Stimulated activated CD4-positive, alpha-beta T cell treated with anti-CD3 and anti-CD28 coated beads, TNF-alpha, amount 100 ng/mL, for 24 hours (primary cell): Measurements from ENCODE around the gene CARTPT.

Experiments
- DNase-seq, 3 experiments: peaks; one replicate each; pipeline ENCODE4 v3.0.0-alpha.2; 2020; ENCODE audit warnings: low read depth in 3 of 3

CARTPT gene

GRCh38 chr5:71719063-71719964, at the start of gene CARTPT:
Gene CARTPT, plus strand, starts transcription at chr5:71719275. Its CDS starts 19 bp downstream, at chr5:71719294.
- no peak for DNase-seq

DNA sequence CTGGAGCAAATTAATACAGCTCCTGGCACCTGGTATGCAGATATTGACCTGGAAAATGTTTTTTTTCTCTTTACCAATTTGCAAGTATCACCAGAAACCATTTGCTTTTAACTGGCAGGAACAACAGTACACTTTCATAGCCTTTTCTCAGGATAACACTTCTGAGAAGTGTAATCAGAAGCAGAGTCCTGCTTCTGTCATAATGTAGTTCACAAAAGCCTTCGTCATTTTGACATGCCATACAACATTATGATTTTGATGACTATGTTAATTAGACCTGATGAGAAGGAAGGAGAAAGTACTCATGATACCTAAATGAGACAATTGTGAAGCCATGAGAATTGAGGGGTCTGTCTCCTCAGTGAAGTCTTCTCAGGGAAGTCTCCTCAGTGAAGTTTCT, 41.1 kb upstream of the CARTPT start:
- no peak for DNase-seq

- no peak for DNase-seq
Measured at GRCh38 chr5:71679714-71680113, 39.4 kb upstream of the CARTPT start.

GRCh38 chr5:71680510-71680909, 38.6 kb upstream of the CARTPT start:
- no peak for DNase-seq

GRCh38 chr5:71681296-71681695, 37.8 kb upstream of the CARTPT start:
- DNase-seq = no peak

DNA sequence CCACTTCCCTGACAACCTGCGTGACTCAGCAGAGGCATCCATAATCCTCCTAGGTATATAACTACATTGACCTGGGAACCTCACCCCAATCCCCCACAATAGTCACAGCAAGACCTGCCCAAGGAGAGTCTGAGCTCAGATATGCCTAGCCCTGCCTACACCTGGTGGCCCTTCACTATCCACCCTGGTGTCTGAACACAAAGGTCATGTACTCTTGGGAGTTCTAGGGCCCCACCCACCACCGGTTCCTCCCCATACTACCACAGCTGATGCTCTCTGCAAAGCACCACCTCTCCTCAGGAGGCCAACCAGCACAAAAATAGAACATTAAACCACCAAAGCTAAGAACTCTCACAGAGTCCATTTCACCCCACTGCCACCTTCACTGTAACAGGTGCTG, 34.8 kb upstream of the CARTPT start:
- no peak for DNase-seq

DNA sequence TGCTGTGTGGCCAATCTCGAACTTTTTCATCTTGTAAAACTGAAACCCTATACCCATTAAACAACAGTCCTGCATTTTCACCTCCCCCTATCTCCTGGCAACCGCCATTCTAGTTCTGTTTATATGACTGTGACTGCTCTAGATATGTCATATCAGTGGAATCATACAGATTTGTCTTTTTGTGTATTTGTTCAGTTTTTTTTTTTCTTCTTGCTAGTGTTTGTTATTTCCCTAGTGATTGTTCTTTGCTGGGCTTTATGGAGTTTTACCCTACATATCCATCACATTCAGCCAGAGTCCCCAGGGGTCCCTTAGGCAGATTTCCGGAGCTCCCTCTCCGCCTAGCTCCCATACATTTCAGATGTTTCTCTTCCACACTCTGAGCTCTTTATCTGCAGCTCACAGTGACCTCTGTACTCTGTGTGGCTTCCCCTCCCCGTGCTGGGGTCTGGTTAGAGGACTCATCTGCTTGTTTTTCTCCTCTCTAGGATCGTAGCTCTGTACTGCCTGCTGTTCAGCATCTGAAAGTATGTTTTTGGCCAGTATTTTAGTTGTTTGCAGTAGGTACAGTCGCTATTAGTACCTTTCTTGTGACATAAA, 25.1 kb upstream of the CARTPT start:
- no peak for DNase-seq

DNA sequence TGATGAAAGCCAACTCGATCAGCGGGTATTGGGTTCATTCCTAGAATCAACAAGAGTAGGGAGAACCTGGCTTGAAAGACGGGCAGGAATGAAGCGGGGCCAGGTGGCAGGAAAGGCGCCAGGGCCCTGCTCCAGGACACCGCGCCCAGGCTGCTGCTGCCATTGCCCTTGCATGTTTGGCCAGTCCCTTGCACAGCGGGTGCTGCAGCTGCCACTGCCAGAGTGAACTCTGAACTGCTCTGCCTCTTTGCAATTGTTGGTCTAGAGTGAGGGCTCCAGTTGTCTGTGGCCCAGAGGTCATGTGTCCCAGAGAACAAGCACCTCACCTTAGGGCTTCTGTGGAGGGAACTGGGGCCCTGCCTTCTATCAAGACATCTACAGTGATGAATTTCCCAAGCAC, 24.0 kb upstream of the CARTPT start:
- no peak for DNase-seq

DNA sequence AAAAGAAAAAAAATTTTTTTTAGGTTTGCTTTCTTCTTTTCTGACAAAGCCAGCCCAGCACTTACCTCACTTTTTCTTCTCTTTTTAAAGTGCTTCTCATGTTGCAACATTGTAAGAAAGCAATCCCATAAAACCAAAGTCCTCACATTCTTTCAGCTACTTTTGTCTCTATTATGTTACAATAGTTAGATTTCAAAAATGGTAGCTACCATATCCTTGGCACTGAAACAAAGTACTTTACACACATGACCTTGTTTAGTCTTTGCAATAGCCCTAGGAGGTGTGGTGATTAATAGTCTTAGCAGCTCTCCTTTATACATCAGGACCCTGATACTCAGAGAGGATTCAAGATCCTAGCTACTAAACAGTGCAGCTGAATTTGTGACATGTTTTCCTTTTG, 23.5 kb upstream of the CARTPT start:
- no peak for DNase-seq

DNA sequence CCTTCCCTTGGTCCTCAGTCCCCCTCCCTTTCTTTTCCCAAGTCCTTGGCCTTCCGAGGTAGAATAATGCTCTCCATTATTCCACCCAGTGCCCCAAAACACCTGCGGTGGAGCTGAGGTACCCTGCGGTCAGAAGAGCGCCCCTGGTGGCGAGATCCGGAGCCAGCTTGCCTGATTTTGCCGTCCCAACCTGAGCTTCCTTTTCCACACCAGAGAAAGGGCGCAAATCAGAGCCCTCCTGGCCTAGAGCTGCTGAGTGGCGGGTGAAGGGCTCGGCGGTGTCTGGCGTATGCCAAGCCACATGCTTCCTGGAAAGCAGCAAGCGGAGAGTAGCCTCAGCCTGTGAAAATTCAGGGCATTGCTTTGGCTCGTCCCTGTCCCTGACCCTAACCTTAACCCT, 21.1 kb upstream of the CARTPT start:
- DNase-seq = no peak

DNA sequence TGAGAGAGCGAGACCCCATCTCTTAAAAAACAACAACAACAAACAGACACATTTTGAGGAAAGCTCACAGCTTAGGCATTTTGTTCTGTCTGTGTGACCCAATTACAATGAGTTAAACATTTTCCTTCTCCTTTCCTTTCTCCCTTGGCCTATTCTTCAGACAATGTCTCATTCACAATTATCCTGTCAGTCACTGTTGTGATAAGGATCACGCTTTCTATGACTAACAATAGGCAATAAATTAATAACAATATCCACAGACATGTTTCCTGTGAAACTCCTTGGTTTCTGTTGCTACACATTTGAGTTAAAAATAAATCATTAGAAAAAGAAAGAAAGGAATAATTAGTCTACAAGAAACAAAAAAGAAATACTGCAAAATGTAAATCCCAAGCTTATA, 19.8 kb upstream of the CARTPT start:
- DNase-seq = no peak

DNA sequence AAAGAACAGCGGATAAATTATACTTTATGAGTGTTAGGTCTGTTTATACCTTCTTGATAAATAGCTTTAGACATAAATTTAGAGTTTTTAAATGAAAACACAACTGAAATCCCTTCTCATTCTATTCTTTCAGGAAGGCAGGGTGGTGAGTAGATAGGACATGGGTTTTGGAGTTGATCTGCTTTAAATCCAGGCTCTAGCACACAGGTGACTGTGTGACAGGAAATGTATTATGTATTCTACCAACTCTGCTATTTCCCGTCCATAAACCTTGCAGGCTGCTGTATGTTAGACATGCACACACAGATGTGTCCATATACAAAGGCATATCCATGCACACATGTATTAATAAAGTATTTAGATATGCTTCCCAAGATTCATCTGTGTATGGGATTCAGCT, 19.3 kb upstream of the CARTPT start:
- no peak for DNase-seq

GRCh38 chr5:71700803-71701202, 18.3 kb upstream of the CARTPT start:
- DNase-seq = no peak

DNA sequence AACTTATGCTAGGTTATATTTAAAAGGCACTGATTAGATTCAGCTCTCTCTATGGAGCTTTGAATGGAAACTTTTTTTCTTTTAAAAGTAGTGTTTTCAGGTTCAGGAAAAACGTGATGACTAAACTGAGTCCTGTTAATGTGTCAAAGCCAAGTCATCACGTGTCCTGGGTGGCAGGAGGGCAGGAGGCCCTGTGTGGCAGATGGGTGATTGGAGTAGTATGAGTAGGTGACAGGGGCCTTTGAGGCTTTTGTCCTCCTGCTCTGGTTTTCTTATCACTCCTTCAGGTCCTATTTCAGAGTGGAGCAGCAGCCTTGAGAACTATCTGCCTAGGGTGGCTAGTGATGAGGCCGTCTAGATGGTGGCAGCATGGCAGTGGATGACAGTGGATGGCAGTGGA, 17.7 kb upstream of the CARTPT start:
- no peak for DNase-seq

GRCh38 chr5:71703941-71704340, 15.1 kb upstream of the CARTPT start:
- no peak for DNase-seq

DNA sequence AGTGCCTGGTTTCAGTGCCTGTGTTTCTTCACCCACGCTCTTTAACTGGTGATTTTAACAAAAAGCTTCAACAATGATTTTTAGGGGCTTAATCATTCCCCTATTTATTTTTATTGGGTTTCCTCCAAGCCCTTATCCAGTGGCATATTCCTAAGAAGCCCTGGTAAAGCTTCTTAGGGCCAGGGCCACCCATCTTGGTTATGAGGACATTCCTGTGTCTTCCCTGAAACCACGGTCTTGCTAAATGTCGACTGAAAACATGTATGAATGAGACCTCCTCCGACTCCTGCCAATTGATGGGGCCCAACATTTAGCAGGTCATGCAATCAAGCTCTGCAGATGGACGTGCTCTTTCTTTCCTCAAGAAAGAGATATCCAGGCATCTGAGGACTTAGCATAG, 13.7 kb upstream of the CARTPT start:
- DNase-seq = no peak

GRCh38 chr5:71706906-71707305, 12.2 kb upstream of the CARTPT start:
- no peak for DNase-seq

GRCh38 chr5:71711610-71712009, 7.5 kb upstream of the CARTPT start:
- no peak for DNase-seq

DNA sequence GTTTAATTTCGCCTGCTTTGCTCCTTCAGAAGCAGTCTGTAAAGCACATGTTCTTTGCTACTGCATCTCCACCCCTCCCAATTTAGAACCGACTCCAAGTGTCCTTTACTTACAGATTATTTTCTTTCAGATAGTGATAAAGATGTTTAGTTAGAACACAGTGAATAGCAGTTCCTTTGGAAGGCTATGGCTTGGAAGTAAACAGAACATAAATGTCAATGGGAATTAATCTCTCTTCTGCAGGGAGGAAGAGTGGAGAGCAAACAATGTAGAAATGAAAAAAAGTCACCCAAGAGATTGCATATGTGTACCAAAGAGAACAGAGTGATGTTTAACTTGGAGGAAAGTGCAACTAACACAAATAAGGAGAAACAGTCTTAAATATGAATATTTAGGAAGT, 4.2 kb upstream of the CARTPT start:
- DNase-seq = no peak

GRCh38 chr5:71727978-71728377, 8.9 kb downstream of the CARTPT start:
- DNase-seq = no peak

DNA sequence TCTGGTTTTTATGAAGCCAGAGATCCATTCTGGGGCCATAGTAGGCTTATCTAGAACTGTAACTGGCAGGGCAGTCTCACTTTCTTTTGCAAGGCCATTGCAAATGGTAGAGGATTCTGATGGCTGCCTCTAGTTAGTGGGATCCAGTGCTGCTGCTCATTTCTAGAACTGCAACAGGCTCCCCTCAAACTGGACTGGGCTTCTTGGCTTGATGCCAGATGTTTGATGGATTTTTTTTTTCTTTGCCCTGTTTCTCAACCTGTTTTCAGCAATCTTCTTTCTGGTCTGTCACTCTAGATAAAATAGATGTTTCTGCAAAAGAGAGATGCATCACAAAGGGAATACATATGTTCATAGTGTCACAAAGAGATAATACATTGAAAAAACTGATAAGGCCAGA, 11.9 kb downstream of the CARTPT start:
- no peak for DNase-seq

GRCh38 chr5:71732011-71732410, 12.9 kb downstream of the CARTPT start:
- no peak for DNase-seq

- no peak for DNase-seq
Measured at GRCh38 chr5:71734141-71734540, 15.1 kb downstream of the CARTPT start.
